NCI-H748 treated with DMSO at 0.1 percent for 48 hours (cell line): Measurements from ENCODE around the gene GAPVD1.
"Not testable (repeated sequence)": the region's sequence is repeated elsewhere in the genome, so short reads cannot be mapped to it uniquely, and the experiment has no call there.

Experiments
- DNase-seq: peaks from one replicate; lab custom pipeline; 2025; lab: John Stamatoyannopoulos, UW

The GAPVD1 gene, protein sequence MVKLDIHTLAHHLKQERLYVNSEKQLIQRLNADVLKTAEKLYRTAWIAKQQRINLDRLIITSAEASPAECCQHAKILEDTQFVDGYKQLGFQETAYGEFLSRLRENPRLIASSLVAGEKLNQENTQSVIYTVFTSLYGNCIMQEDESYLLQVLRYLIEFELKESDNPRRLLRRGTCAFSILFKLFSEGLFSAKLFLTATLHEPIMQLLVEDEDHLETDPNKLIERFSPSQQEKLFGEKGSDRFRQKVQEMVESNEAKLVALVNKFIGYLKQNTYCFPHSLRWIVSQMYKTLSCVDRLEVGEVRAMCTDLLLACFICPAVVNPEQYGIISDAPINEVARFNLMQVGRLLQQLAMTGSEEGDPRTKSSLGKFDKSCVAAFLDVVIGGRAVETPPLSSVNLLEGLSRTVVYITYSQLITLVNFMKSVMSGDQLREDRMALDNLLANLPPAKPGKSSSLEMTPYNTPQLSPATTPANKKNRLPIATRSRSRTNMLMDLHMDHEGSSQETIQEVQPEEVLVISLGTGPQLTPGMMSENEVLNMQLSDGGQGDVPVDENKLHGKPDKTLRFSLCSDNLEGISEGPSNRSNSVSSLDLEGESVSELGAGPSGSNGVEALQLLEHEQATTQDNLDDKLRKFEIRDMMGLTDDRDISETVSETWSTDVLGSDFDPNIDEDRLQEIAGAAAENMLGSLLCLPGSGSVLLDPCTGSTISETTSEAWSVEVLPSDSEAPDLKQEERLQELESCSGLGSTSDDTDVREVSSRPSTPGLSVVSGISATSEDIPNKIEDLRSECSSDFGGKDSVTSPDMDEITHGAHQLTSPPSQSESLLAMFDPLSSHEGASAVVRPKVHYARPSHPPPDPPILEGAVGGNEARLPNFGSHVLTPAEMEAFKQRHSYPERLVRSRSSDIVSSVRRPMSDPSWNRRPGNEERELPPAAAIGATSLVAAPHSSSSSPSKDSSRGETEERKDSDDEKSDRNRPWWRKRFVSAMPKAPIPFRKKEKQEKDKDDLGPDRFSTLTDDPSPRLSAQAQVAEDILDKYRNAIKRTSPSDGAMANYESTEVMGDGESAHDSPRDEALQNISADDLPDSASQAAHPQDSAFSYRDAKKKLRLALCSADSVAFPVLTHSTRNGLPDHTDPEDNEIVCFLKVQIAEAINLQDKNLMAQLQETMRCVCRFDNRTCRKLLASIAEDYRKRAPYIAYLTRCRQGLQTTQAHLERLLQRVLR (N-terminal part only)

DNA sequence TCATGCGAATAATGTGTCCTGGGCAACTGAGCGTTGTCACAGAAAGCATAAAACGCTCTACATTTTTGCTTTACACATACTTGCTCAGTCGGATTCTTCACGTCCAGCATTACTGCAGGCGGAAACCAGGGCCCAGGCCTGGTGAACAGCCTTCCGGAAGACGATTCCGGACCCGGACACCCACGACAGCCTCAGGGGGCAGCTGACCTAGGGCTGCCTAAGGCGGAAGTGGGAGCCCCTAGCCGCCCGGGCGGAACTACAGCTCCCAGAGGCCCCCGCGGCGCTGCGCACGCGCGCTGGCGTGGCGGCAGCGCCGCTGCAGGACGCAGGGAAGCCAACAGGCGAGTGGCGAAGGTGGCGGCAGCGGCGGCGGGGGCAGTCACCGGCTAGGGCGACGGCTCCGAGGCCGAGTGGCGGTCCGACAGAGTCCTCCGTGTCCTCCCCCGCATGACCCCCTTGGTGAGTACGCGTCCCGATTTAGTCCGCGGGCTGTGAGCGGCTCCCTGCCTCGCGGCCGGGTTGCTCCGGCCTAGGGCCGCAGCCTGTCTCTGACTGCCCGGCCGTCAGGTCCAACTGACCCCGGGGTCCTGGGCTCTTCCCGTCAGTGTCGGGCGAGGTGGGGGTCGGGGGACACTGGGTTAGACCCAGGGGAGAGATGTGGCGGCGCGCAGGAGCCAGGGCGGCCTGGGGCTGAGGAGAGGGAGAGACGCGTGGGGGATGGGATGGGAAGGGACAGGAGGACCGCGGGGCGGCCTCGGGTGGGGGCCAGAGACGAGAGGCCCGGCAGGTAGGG, at the start of gene GAPVD1:
Gene GAPVD1, plus strand, starts transcription at position 326 of the 793 bp plus-strand sequence. CDS start 37,096 bp downstream, outside the sequence.
- DNase-seq = peak; percentile 62

DNA sequence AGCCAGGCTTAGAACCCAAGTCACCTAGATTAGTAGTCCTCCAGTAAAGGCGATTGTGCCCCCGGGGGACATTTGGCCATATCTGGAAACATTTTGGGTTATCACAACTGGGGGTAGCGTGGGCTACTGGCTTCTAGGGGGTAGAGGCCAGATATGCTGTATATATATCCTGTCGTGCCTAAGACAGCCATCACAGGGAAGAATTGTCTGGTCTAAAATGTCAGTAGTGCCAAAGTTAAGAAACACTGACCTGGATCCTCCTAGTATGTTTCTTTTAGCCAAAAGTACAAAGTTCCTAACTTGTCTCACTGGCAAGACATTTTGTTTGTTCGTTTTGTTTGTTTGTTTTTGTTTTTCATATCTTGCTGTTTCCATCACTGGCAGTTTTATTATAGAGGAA, 47.4 kb upstream of the GAPVD1 start:
- no peak for DNase-seq

DNA sequence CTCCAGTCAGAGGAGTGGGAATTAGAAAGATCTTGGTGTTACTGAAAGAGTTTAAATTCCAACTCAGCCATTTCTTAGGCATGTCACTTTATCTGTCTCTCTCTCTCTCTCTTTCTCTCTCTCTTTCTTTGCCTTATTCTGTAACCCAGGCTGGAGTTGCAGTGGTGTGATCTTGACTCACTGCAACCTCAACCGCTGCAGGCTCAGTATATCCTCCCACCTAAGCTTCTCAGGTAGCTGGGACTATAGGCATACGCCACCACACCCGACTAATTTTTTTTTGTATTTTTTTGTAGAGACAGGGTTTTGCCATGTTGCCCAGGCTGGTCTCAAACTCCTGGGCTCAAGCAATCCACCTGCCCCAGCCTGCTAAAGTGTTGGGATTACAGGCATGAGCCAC, 43.0 kb upstream of the GAPVD1 start:
- no peak for DNase-seq

DNA sequence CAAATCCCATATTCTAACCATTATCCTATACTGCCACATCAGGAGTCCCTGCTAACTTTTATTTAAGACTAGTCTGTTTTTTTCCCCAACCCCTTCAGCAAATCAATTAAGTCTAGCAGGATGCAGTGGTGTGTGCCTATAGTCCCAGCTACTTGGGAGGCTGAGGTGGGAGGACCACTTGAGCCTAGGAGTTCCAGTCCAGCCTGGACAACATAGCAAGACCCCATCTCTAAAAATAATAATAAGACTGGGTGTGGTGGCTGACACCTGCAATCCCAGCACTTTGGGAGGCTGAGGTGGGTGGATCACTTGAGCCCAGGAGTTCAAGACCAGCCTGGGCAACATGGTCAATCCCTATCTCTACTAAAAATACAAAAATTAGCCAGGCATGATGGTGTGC, 36.8 kb upstream of the GAPVD1 start:
- not testable (repeated sequence) for DNase-seq

DNA sequence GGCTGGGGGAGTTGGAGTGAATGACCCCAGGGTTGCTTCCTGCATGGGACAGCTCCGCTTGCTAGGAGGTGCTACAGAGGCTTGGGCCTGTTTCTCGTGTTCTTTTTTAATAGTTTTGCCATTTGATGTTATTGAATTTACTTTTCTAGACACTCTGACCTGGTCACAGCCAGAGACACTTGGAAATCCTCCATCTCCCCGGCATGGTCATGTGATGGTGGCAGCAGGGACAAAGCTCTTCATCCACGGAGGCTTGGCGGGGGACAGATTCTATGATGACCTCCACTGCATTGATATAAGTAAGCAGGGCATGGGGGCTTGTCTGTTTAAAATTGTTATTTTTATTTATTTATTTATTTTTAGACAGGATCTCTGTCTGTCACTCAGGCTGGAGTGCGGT, 33.9 kb upstream of the GAPVD1 start:
- DNase-seq = no peak

DNA sequence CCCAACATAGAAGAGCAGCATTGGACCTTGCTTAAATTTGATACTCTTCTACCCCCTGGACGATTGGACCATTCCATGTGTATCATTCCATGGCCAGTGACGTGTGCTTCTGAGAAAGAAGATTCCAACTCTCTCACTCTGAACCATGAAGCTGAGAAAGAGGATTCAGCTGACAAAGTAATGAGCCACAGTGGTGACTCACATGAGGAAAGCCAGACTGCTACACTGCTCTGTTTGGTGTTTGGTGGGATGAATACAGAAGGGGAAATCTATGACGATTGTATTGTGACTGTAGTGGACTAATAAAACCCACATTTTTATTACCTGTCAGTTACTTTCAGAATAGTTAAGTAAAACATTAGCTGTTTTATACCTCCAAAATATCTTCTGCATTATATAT, 27.9 kb upstream of the GAPVD1 start:
- no peak for DNase-seq

DNA sequence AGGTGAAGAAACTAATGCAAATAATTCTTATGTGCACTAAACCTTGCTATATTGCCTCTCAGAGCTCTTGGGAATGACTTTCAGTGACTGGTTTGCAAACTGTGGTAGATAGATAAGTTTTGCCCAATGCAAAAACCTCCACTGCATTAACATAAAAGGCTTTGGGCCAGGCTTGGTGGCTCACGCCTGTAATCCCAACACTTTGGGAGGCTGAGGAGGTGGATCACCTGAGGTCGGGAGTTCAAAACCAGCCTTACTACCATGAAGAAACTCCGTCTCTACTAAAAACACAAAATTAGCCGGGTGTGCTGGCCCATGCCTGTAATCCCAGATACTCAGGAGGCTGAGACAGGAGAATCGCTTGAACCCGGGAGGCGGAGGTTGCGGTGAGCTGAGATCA, 27.5 kb upstream of the GAPVD1 start:
- not testable (repeated sequence) for DNase-seq

DNA sequence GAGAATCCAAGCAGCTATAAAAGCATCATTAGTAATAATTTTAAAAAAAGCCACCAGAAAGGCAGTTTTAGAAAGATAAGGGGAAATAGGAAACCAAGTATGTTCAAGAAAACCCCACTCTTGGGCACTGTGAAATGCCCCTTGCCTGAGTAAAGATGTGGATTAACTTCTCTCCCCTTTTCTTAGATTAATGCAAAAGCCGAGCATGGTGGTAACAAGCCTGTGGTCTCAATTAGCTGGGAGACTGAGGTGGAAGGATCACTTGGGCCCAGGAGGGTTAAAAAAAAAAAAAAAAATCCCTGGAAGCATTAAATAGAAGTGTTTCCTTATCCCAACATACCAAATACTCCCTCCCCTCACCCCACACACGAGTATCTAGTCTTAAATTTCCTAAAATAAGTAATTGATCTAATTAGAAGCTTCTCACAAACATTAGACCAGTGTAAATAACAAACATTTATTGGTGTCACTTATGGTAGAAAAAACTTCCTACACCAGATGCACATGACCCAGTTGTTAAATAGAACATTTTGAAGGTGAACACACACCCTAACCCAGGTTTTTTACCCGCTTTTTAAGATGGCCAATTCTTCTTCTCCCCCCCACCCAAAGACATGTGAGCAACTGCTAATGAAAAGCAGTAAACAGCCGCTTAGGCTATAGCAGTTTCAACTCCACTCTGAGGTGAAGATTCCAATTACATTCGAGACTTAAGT, 25.7 kb upstream of the GAPVD1 start:
- no peak for DNase-seq

DNA sequence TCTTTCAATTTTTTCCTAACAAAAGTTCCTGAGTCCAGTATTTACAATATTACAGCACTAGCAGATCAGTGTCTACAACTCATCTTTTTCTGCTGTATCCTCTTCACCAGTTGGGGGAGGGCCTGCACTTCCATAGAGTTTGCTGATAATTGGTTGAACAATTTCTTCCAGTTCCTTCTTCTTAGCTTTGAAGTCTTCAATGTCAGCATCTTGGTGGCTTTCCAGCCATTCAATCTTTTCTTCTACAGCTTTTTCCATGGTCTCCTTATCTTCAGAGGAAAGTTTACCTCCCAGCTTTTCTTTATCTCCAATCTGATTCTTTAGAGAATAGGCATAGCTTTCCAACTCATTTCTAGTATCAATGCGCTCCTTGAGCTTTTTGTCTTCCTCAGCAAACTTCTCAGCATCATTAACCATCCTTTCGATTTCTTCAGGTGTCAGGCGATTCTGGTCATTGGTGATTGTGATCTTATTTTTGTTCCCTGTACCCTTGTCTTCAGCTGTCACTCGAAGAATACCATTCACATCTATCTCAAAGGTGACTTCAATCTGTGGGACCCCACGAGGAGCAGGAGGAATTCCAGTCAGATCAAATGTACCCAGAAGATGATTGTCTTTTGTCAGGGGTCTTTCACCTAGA, 25.0 kb upstream of the GAPVD1 start:
- not testable (repeated sequence) for DNase-seq

DNA sequence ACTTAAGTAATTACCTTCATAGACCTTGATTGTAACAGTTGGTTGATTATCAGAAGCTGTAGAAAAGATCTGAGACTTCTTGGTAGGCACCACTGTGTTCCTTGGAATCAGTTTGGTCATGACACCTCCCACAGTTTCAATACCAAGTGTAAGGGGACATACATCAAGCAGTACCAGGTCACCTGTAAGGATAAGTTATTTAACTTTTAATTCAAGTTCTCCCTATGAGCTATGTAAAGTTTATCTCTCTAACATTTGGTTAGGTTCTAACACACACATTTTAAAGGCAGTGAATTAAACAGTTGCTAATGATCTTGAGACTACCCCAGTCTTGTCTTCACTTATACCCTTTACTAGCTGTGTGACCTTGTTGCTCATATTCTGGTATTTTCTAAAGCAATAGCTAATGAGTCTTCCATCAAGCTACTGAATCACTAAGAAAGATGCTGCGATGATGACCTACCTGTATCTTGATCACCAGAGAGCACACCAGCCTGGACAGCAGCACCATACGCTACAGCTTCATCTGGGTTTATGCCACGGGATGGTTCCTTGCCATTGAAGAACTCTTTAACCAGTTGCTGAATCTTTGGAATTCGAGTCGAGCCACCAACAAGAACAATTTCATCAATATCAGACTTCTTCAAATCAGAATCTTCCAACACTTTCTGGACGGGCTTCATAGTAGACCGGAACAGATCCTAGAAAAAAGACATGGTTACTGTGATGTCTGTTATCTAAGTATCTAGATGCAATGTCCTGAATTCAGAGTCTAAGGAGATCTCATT, 23.3 kb upstream of the GAPVD1 start:
- DNase-seq = no peak

DNA sequence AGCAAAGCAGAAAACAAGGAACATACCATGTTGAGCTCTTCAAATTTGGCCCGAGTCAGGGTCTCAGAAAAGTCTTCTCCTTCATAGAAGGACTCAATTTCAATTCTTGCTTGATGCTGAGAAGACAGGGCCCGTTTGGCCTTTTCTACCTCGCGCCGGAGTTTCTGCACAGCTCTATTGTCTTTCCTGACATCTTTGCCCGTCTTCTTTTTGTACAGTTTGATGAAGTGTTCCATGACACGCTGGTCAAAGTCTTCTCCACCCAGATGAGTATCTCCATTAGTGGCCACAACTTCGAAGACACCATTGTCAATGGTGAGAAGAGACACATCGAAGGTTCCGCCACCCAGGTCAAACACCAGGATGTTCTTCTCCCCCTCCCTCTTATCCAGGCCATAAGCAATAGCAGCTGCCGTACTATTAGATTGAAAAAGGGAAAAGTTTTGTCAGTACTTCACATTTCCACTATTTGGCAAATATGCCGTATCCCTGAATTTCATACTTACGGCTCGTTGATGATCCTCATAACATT, 22.6 kb upstream of the GAPVD1 start:
- no peak for DNase-seq

DNA sequence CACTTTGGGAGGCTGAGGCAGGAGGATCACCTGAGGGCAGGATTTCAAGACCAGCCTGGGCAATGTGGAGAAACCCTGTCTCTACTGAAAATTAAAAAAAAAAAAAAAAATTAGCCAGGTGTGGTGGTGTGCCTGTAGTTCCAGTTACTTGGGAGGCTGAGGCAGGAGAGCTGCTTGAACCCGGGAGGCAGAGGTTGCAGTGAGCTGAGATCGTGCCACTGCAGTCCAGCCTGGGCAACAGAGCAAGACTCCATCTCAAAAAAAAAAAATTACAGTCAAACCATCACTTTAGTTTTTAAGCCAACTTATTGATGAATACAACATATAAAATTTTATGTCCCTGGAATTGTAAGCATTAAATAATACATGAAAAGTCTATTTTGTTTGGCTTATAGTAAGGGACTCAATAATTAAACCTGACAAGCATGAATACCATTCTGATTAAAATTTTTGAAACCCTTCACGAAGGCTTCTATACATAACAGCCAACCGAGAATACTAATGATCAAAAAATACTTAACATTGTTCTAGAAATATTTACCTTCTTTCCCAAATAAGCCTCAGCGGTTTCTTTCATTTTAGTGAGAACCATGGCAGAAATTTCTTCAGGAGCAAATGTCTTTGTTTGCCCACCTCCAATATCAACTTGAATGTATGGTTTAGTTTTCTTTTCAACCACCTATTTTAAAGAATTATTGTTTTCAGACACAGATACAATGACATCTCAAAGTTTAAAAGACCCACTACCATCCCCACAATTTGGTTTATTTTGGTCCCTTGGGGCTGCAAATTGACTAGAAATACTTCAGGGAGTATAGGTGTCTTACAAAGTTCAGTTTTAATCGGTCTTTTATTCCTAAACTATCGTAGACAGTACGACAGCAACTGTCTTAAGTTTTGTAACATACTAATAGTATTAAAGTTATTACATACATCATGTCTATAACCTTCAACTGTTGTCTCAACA, 21.7 kb upstream of the GAPVD1 start:
- DNase-seq = no peak

DNA sequence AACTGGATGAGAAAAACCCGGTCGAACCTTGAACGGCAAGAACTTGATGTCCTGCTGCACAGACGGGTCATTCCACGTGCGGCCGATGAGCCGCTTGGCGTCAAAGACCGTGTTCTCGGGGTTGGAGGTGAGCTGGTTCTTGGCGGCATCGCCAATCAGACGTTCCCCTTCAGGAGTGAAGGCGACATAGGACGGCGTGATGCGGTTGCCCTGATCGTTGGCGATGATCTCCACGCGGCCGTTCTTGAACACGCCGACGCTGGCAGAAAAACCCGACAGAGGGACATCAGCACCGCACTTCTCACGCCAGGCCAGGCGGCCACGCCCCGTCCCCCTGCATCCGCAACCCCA, 21.0 kb upstream of the GAPVD1 start:
- DNase-seq = no peak

DNA sequence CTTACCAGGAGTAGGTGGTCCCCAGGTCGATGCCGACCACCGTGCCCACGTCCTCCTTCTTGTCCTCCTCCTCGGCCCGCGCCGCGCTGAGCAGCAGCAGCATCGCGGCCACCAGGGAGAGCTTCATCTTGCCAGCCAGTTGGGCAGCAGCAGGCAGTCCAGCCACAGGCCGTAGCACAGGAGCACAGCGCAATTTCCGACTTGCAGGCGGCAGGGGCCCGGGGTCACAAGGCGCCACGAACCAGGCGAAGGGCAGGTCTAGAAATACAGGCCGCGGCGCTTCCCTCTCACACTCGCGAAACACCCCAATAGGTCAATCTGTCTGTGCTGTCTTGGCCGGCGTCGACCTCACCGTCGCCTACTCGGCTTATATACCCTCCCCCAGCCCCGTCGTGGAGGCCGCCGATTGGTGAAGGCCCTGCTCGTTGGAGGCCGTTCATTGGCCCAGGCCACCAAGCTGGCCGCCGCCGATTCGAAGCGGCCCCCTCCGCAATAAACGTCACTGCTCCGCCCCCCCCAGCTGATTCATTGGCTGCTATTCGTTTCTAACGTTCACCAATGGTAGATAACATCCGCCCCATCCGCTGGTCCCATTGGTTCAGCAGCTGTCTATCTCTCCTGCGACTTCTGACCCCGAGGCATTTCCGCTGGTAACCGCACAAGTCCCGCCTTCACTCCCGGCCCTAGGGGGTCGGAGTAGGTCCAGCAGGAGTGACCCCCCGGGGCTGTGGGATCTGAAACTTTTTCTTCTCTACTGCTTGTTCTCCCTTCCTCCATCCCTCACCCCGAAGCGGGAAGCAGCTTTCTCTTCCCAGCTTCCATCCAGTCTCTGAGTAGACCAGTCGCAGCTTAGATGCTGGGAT, 20.4 kb upstream of the GAPVD1 start, which contains the start of gene HSPA5:
Gene HSPA5, minus strand, starts transcription at position 344 of the 863 bp plus-strand sequence. Its CDS starts 217 bp downstream, at position 127.
- peak; percentile 98 for DNase-seq

DNA sequence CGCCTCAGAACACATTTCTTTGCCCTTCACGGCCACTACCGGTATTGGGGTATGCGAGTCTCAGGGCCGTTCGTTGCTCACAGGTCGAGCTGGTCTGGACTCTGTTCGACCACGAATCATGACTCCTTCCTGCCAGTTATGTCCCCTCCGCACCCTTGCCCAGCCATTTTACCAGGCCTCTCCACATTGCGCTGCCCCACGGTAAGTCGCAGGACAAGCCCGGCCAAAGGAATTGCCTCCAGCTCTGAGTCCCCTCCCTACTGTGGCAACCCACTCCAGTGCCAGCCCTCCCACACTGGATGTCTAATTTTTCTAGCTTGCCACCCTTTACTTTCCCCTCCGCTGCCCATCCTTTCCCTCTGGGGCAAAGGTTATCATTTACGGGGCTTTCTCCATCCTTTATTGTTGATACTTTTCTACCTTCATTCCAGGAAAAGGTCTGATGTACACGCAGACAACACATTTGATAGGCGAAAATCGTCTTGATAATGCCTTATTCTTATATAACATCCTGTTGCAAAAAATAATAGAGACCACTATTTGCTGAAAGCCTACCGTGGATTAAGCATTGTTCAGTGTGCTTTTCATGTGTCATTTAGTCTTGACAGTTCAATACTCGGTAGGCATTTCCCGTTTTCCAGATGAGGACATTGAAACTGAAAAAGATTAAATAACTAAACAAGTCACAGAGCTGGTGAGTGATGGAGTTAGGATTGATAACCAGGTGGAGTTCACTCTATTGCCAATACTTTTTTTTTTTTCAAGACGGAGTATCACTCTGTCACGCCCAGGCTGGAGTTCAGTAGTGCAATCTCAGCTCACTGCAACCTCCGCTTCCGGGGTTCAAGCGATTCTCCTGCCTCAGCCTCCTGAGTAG, 19.5 kb upstream of the GAPVD1 start:
- DNase-seq = no peak

DNA sequence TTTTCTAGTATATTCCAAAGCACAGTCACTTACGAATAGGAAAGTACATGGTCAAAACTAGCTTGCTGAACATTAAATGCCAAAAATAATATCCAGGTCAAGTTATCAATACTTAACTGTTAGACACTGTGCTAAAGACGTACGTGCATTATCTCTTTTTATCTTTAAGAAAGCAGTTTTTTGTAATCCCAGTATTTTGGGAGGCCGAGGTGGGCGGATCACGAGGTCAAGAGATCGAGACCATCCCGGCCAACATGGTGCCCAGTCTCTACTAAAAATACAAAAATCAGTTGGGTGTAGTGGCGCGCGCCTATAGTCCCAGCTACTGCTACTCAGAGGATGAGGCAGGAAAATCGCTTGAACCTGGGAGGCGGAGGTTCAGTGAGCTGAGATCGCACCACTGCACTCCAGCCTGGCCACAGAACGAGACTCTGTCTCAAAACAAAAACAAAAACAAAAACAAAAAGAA, 17.8 kb upstream of the GAPVD1 start:
- no peak for DNase-seq
